ENCODE data around the gene EYA4. TPM values are rescaled to one million over a fixed set of nuclear protein-coding genes. Genes with fewer than 3 reads are reported as not detected.

EYA4 gene
- total RNA-seq, 1 donor from 2014 or later = 0.40 TPM

GRCh38 chr6:133467231-133467981, 226.2 kb downstream of the EYA4 start:
- H3K36me3 Mint-ChIP-seq (ENCODE audit: low read depth) = no peaks in the 10 kb centered on the region
- ChIA-PET POLR2A (no interaction called here), CTCF (no interaction called here)
- no peak overlapping the region for H3K4me3 Mint-ChIP-seq
- intact Hi-C loops (cut with micrococcal nuclease) = no loop called here
- no peak for DNase-seq
- TF ChIP-seq, protein P1, sequence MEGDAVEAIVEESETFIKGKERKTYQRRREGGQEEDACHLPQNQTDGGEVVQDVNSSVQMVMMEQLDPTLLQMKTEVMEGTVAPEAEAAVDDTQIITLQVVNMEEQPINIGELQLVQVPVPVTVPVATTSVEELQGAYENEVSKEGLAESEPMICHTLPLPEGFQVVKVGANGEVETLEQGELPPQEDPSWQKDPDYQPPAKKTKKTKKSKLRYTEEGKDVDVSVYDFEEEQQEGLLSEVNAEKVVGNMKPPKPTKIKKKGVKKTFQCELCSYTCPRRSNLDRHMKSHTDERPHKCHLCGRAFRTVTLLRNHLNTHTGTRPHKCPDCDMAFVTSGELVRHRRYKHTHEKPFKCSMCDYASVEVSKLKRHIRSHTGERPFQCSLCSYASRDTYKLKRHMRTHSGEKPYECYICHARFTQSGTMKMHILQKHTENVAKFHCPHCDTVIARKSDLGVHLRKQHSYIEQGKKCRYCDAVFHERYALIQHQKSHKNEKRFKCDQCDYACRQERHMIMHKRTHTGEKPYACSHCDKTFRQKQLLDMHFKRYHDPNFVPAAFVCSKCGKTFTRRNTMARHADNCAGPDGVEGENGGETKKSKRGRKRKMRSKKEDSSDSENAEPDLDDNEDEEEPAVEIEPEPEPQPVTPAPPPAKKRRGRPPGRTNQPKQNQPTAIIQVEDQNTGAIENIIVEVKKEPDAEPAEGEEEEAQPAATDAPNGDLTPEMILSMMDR (IDR thresholded peaks at IDR 0.05) = no peak
- H3K4me1 Mint-ChIP-seq = no peaks in the 10 kb centered on the region
- no peaks in the 10 kb centered on the region for H3K27me3 Mint-ChIP-seq
- H3K27ac Mint-ChIP-seq = no peak overlapping the region
- H3K9me3 Mint-ChIP-seq = no peaks in the 10 kb centered on the region
- ATAC-seq (ENCODE audit: low read depth) = no peak

GRCh38 chr6:133467982-133468380, 226.8 kb downstream of the EYA4 start:
- no peaks in the 10 kb centered on the region for H3K4me1 Mint-ChIP-seq
- intact Hi-C loops (cut with micrococcal nuclease) = no loop called here
- ATAC-seq (ENCODE audit: low read depth) = no peak

GRCh38 chr6:133468591-133468990, 227.4 kb downstream of the EYA4 start:
- no peaks in the 10 kb centered on the region for H3K36me3 Mint-ChIP-seq (ENCODE audit: low read depth)
- no peaks in the 10 kb centered on the region for H3K9me3 Mint-ChIP-seq
- CTCF ChIA-PET = no interaction called here
- DNase-seq (no peak), ATAC-seq (ENCODE audit: low read depth) (no peak)
- intact Hi-C loops (cut with micrococcal nuclease) = no loop called here
- H3K4me3 Mint-ChIP-seq = no peak overlapping the region
- H3K27me3 Mint-ChIP-seq = no peaks in the 10 kb centered on the region
- POLR2A ChIA-PET = no interaction called here
- TF ChIP-seq, protein P1 (IDR thresholded peaks at IDR 0.05) = no peak
- no peak overlapping the region for H3K27ac Mint-ChIP-seq
- H3K4me1 Mint-ChIP-seq = no peaks in the 10 kb centered on the region

More at GRCh38 chr6:133467982-133468380, 226.8 kb downstream of the EYA4 start:
- no peaks in the 10 kb centered on the region for H3K9me3 Mint-ChIP-seq
- ChIA-PET CTCF (no interaction called here), POLR2A (no interaction called here)
- no peak overlapping the region for H3K4me3 Mint-ChIP-seq
- no peak overlapping the region for H3K27ac Mint-ChIP-seq
- no peaks in the 10 kb centered on the region for H3K36me3 Mint-ChIP-seq (ENCODE audit: low read depth)
- TF ChIP-seq, protein P1 (IDR thresholded peaks at IDR 0.05) = no peak
- DNase-seq = no peak
- no peaks in the 10 kb centered on the region for H3K27me3 Mint-ChIP-seq

DNA sequence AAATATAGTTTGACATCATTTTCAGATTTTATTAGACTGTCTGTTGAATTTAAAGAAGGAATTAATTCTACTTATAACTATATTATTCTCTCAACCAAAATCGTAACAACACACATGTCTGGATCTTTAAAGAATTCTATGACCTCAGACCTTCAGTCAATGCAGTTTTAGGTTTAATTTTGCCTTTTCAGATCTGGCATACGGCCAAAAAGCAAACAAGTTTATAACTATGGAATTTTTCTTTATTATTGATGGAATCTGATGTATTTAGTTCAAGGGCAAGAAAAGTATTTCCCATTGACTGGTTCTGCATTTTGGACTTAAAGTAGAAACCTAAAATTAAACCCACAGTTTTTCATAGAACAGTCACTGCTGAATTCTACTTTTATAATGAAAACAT, 233.4 kb downstream of the EYA4 start:
- POLR2A ChIA-PET = no interaction called here
- DNase-seq (no peak), ATAC-seq (ENCODE audit: low read depth) (no peak)
- H3K9me3 Mint-ChIP-seq = no peaks in the 10 kb centered on the region
- intact Hi-C loops (cut with micrococcal nuclease) = no loop called here
- H3K27ac Mint-ChIP-seq = no peak overlapping the region
- no peaks in the 10 kb centered on the region for H3K4me1 Mint-ChIP-seq
- H3K36me3 Mint-ChIP-seq (ENCODE audit: low read depth) = no peaks in the 10 kb centered on the region
- TF ChIP-seq, protein P1 (IDR thresholded peaks at IDR 0.05) = no peak
- no peak overlapping the region for H3K4me3 Mint-ChIP-seq
- CTCF ChIA-PET = no interaction called here
- no peaks in the 10 kb centered on the region for H3K27me3 Mint-ChIP-seq

DNA sequence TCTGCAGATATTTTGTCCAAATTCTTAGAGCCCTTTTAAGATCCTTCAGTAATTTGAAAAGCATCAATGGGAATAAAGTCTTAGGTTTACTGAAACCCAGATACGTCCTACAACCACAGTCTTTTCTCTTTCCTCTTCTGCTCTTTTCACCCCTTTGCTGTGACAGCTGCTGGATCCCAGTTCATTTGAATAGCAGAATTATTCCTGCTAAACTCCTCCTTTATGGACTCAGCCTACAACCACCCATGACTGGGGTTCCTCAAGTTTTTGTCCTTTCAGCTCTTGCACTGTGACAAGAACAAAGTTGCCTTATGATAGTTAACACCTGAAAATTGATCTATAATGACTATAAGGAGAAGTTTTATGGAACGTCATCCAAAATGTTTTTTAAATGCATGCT, 237.5 kb downstream of the EYA4 start:
- DNase-seq (no peak), ATAC-seq (ENCODE audit: low read depth) (no peak)
- no peaks in the 10 kb centered on the region for H3K4me1 Mint-ChIP-seq
- CTCF ChIA-PET = no interaction called here
- TF ChIP-seq, protein P1 (IDR thresholded peaks at IDR 0.05) = no peak
- H3K4me3 Mint-ChIP-seq = no peak overlapping the region
- no peaks in the 10 kb centered on the region for H3K36me3 Mint-ChIP-seq (ENCODE audit: low read depth)
- no peaks in the 10 kb centered on the region for H3K27me3 Mint-ChIP-seq
- intact Hi-C loops (cut with micrococcal nuclease) = no loop called here
- H3K27ac Mint-ChIP-seq = no peak overlapping the region
- POLR2A ChIA-PET = no interaction called here
- H3K9me3 Mint-ChIP-seq = no peaks in the 10 kb centered on the region
